NCI-H1105 (cell line): Measurements from ENCODE around the gene METTL23.
"Not testable (repeated sequence)": the region's sequence is repeated elsewhere in the genome, so short reads cannot be mapped to it uniquely, and the experiment has no call there.

ENCODE experiments used
- DNase-seq: peaks from one replicate; lab custom pipeline; 2025; lab: John Stamatoyannopoulos, UW

METTL23 gene

DNA sequence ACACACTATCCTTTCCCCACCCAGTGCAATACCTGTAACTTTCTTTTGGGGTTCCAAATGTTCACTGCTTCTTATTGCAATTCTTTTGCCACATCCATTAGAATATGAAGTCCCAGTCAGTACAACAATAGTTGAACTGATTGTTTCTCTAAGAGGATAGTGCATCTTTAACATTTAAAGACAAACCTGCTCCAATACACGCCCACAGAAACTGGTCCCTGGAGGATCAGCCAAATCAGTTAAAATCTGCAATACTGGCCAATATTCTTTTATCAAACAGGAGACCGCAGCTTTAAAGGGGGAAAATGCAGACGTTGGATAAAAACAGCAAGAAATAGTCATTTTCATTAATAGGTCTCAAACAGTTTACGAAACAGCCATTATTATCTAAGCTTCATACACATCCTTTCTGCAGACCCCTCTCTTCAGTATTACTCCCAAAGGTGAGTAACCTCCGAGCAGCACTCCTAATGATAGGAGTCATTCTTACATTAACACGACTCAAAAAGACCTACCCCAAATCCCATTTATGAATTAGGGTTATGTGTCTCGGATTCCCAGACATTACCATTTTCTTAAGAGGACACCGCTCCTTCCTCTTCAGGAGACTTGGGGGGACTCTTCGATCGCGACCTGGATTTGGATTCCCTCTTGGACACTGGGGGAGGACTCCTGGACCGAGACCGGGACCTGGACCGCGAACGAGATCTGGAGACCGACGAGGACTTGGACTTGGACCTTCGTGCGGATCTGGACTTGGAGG is 9.1 kb downstream of the METTL23 start:
- no peak for DNase-seq

DNA sequence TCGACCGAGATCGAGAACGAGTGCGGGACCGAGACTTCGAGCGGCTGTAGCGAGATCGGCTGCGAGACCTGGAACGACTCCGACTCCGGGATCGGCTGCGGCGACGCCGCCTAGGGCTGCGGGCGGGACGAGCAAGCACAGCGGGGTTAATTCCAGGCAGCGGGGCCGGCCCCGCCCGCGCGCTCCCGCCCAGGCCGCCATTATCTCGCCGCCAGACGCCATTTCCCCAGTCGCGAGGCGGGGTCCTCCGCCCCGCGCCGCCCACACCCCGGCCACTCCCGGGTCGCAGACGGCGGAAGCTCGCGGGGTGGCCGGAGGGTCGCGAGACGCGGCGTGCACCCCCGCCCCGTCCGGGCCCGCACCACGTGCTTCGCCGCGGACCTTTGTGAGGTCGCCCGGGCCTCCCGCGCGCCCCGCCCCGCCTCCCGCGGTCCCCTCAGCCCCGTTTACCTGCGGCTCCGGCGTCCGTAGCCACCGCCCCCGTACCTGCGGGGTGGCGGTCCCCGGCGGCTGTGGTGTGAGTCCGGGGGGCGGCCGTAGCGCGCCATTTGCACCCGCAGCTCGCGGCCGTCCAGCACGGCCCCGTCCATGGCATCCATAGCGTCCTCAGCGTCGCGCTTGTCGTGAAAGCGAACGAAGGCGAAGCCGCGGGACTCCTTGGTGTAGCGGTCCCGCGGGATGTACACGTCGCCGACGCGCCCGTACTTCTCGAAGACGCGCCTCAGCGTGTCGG is 9.9 kb downstream of the METTL23 start:
- DNase-seq = peak; percentile 31

- peak; percentile 97 for DNase-seq
Measured at GRCh38 chr17:76737082-76737675, 10.5 kb downstream of the METTL23 start, which contains the start of gene SRSF2. TSS of gene SRSF2 (minus strand) at chr17:76737331. CDS start at chr17:76737160, 171 bp downstream.

- DNase-seq = peak; percentile 85
Measured at GRCh38 chr17:76737676-76738467, 11.2 kb downstream of the METTL23 start, which contains the start of gene MFSD11. TSS of gene MFSD11 (plus strand) at chr17:76738119. CDS start at chr17:76738353, 234 bp downstream.

DNA sequence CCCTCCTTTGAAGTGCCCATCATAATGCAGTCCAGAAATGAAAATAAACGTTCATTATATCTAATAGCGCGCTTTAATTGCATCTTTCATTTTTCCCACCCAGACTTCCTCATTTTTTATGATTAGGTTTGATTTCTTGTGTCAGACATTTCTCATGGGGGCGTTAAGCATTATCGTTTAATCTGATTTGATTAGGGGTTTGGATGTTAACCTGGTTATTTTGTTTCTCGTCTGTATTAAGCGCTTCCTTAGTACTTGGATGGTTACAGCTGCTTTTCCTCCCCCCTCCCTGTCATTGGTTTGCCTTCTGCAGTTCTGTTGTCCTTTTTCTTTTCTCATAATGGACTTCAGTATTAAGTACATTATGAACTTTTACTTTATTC is 11.8 kb downstream of the METTL23 start:
- no peak for DNase-seq

DNA sequence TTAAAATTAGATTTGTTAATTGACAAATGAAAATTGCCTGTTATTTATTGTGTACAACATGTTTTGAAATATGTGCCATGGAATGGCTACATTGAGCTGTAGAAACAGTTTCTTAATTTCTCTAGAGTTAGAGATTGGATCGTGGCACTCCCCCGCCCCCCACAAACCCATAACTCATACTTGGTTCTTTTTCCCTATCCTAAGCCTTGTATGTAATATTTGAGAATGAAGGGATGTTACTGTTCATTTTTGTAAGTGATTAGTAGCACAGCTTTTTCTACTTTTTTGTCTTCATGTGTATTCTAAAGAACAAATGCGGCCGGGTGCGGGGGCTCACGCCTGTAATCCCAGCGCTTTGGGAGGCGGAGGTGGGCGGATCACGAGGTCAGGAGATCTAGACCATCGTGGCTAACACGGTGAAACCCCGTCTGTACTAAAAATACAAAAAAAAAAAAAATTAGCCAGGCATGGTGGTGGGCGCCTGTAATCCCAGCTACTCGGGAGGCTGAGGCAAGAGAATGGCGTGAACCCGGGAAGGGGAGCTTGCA is 13.0 kb downstream of the METTL23 start:
- not testable (repeated sequence) for DNase-seq

DNA sequence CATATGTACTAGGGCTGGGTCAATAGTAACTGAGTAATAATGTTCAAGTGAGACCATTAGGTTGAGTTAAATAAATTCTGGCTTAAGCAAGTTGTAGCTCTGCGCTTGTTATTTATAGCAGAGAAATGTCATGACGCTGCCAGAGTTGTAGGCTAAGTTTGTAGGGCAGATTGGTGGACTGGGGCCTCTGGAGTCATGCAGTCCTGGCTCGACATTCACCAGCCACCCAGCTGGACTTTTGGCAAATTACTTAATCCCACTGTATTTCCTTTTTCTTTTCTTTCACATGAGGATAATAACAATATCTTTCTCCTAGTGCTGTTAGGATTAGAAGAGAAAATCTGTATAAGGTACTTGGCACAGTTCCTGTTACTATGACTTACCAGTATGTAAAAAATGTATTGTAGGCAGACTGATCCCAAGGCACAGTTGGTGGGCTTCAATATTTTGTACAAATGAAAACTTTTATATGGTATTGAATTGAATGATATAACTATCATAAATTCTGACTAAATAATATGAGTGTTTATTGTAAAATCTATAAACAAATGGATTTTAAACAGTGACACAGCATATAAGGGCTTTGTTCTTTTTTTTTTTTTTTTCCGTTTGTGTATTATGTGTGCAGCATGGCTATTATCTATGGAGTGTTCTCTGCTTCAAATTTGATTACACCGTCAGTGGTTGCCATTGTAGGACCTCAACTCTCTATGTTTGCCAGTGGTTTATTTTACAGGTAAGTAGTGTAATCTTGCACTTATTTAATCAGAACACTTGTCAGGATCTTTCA is 13.9 kb downstream of the METTL23 start:
- DNase-seq = no peak

GRCh38 chr17:76742958-76743357 is 16.3 kb downstream of the METTL23 start:
- DNase-seq = no peak

GRCh38 chr17:76744747-76745146 is 18.1 kb downstream of the METTL23 start:
- no peak for DNase-seq

DNA sequence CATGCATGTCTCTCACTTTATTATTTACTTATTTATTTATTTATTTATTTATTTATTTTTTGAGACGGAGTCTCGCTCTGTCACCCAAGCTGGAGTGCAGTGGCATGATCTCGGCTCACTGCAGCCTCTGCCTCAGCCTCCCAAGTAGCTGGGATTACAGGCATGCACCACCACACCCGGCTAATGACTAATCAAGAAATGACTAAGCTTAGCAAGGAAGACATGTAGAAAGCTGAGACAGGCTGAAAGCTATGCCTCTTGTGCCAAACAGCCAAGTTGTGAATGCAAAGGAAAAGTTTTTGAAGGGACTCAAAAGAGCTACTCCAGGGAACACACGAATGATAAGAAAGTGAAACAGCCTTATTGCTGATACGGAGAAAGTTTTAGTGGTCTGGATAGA is 19.1 kb downstream of the METTL23 start:
- DNase-seq = not testable (repeated sequence)

DNA sequence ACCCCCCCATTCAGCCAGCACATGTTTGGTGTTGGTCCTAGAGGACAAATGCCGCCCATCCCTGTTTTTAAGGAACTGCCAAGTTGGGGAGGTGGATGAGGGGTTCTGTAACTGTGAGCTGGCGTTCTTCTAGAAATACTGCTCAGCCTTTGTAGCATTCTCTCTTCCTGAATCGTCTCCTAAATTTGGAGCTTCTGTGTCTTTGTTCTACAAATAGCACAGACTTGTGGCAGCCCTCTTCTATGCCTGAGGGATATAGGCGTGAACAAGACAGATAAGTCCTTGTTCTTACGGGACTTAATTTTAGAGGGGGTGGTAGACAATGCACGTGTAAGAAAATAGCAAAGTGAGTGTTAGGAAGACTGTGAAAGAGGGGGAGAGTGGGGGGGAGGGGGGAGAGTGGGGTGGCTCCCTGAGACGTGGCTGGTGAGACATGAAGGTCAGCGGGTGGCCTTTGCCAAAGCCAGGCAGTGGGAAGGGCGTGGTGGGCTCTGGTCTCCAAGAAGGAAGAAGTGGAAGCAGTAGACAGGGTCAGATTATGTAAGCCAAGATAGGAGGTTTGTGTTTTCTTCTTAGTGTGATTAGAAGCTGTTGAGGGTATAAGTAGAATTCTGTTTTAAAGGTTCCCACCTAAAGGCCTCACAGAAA is 21.2 kb downstream of the METTL23 start:
- no peak for DNase-seq

DNA sequence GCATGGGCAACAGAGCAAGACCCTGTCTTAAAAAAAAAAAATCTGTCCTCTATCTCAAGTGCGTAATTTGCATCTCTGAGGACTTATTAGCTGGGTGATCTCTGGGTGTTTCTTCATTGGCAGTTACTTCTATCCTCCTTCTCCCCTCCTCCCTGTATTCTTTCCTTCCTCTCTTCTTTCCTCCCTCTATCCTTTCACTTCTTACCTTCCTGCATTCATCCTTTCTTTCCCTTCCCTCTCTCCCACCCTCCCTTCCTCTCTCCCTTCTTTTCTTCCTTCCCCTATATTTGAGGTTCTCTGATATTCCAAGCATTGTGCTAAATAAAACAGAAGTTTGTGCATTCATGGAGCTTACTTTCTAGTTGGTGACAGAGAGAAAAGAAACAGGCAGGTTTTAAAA is 22.0 kb downstream of the METTL23 start:
- DNase-seq = no peak

DNA sequence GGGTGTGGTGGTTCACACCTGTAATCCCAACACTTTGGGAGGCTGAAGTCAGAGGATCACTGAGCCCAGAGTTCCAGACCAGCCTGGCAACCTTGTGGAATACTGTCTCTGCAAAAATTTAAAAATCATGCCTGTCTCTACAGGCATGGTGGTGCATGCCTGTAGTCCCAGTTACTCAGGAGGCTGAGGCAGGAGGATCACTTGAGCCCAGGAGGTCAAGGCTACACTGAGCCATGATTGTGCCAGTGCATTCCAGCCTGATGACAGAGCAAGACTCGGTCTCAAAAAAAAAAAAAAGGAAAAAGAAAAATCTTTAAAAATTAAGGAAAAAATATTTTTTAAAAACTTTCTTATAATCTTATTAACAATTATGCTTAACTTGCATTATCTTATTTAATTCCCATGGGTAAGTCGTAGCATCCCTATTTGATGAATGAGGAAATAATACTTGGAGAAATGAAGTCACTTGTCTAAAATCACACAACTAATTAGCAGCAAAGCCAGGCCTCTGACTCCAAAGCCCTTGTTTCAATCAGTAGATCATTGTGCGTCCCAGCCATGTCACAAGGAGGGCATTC is 24.9 kb downstream of the METTL23 start:
- no peak for DNase-seq

- DNase-seq = no peak
Measured at GRCh38 chr17:76752006-76752405, 25.4 kb downstream of the METTL23 start.

DNA sequence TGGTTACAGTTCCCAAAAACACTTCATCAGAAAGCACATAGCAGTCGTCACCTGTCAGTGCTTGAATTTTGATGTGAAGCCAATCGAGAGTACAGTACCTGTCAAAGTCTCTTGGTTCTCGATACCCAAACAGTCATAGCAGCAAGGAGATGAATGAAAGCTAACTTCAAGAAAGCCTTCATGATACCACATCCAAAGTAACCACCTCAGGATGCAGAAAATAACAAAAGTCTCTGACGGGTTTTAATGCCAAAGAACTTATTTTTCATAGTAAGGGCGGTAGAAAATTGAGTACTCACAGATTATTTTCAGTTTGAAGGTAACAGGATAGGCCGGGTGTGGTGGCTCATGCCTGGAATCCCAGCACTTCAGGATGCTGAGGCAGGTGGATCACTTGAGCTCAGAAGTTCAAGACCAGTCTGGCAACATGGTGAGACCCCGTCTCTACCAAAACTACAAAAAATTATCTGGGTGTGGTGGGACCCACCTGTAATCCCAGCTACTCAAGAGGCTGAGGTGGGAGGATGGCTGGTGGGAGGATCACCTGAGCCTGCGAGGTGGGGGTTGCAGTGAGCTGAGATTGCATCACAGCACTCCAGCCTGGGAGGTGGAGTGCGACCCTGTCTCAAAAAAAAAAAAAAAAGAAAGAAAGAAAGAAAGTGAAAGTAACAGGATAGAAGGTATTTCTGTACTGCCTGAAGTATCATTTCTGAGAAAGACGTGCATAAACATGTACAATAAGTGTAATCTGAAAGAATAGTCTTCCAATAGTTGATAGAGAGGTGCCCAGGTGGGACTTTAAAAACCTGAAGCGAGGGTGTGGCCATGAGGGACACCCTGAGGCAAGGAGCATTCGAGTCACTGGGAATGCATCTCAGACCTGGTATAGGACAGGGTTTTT is 26.7 kb downstream of the METTL23 start:
- no peak for DNase-seq

GRCh38 chr17:76755285-76755684 is 28.6 kb downstream of the METTL23 start:
- no peak for DNase-seq

DNA sequence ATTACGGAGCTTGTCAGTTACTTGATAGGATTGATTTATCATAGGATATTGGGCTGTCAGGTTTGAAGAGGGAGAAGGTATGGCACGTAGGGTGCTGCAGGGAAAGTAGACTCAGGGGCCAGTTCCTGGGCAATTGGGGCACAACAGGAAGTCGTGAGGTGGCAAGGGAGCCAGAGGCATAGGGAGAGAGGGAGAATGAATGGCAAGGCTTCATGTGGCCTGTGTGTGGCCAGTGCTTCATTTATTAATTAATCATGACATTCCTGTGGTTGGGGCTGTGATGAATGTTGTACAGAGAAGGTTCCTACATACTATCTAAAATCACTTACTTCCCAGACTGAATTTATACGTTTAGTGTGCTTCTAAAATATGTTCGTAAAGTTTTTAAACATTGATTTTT is 30.6 kb downstream of the METTL23 start:
- no peak for DNase-seq

DNA sequence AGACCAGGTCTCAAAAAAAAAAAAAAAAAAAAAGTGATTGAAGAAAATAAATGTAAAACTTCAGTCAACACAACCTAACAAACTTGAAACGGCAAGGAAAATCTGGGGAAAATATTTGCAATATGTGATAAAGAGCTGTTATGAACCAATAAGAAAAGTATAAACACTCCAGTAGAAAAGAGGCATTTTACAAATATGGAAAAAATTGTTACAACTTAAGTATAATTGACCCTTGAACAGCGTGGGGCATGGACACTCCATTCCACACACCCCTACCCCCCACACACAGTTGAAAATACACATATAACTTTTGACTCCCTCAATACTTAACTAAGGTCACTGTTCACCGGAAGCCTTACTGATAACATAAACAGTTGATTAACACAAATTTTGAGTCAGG is 31.9 kb downstream of the METTL23 start:
- no peak for DNase-seq
